ENCODE data around the gene C20orf204.

The C20orf204 gene

GRCh38 chr20:64023361-64024140 lies 12.4 kb upstream of the C20orf204 start:
- Mint-ChIP-seq H3K27me3 (no peaks in the 10 kb centered on the region), H3K9me3 (no peaks in the 10 kb centered on the region), H3K4me1 (peaks cover 23% of the 10 kb centered on the region), H3K4me3 (no peak overlapping the region), H3K36me3 (peaks cover 27% of the 10 kb centered on the region), H3K27ac (no peak overlapping the region)

- H3K4me3 Mint-ChIP-seq = no peak overlapping the region
- H3K27me3 Mint-ChIP-seq = no peaks in the 10 kb centered on the region
- H3K27ac Mint-ChIP-seq = no peak overlapping the region
- peaks cover 23% of the 10 kb centered on the region for H3K4me1 Mint-ChIP-seq
- H3K9me3 Mint-ChIP-seq = no peaks in the 10 kb centered on the region
- H3K36me3 Mint-ChIP-seq = peaks cover 21% of the 10 kb centered on the region
Measured at GRCh38 chr20:64024141-64024990, 11.6 kb upstream of the C20orf204 start.

- Mint-ChIP-seq H3K4me3 (no peak overlapping the region), H3K27me3 (no peaks in the 10 kb centered on the region), H3K9me3 (no peaks in the 10 kb centered on the region), H3K36me3 (peaks cover 16% of the 10 kb centered on the region), H3K4me1 (peaks cover 17% of the 10 kb centered on the region), H3K27ac (no peak overlapping the region)
Measured at GRCh38 chr20:64025101-64025825, 10.7 kb upstream of the C20orf204 start.

GRCh38 chr20:64025826-64026412 lies 10.1 kb upstream of the C20orf204 start:
- Mint-ChIP-seq H3K4me1 (peaks cover 17% of the 10 kb centered on the region), H3K27ac (no peak overlapping the region), H3K27me3 (no peaks in the 10 kb centered on the region), H3K36me3 (peaks cover 16% of the 10 kb centered on the region), H3K9me3 (no peaks in the 10 kb centered on the region), H3K4me3 (no peak overlapping the region)

GRCh38 chr20:64027981-64028685 lies 7.8 kb upstream of the C20orf204 start:
- Mint-ChIP-seq H3K4me3 (no peak overlapping the region), H3K9me3 (no peaks in the 10 kb centered on the region), H3K27me3 (no peaks in the 10 kb centered on the region), H3K36me3 (peaks cover 12% of the 10 kb centered on the region), H3K27ac (peak overlapping the region; percentile 30), H3K4me1 (peaks cover 7% of the 10 kb centered on the region)

GRCh38 chr20:64029293-64030117 lies 6.5 kb upstream of the C20orf204 start:
- H3K4me3 Mint-ChIP-seq = no peak overlapping the region
- H3K27me3 Mint-ChIP-seq = no peaks in the 10 kb centered on the region
- H3K4me1 Mint-ChIP-seq = peaks cover 11% of the 10 kb centered on the region
- H3K27ac Mint-ChIP-seq = no peak overlapping the region
- peaks cover 8% of the 10 kb centered on the region for H3K36me3 Mint-ChIP-seq
- no peaks in the 10 kb centered on the region for H3K9me3 Mint-ChIP-seq

GRCh38 chr20:64030371-64031134 lies 5.4 kb upstream of the C20orf204 start:
- H3K27me3 Mint-ChIP-seq = no peaks in the 10 kb centered on the region
- H3K4me1 Mint-ChIP-seq = peaks cover 21% of the 10 kb centered on the region
- H3K9me3 Mint-ChIP-seq = no peaks in the 10 kb centered on the region
- no peak overlapping the region for H3K4me3 Mint-ChIP-seq
- H3K36me3 Mint-ChIP-seq = peaks cover 5% of the 10 kb centered on the region
- H3K27ac Mint-ChIP-seq = peak overlapping the region; percentile 59

- Mint-ChIP-seq H3K36me3 (peaks cover 4% of the 10 kb centered on the region), H3K27me3 (no peaks in the 10 kb centered on the region), H3K9me3 (no peaks in the 10 kb centered on the region), H3K4me1 (peaks cover 22% of the 10 kb centered on the region), H3K27ac (no peak overlapping the region), H3K4me3 (no peak overlapping the region)
Measured at GRCh38 chr20:64031822-64032314, 4.1 kb upstream of the C20orf204 start.

- Mint-ChIP-seq H3K9me3 (no peaks in the 10 kb centered on the region), H3K4me3 (no peak overlapping the region), H3K27ac (no peak overlapping the region)
Measured at GRCh38 chr20:64032706-64033624, 3.0 kb upstream of the C20orf204 start.

GRCh38 chr20:64033981-64034493 lies 1.9 kb upstream of the C20orf204 start:
- peak overlapping the region; percentile 51 for H3K27ac Mint-ChIP-seq
- peaks cover 33% of the 10 kb centered on the region for H3K4me1 Mint-ChIP-seq
- no peaks in the 10 kb centered on the region for H3K27me3 Mint-ChIP-seq
- H3K4me3 Mint-ChIP-seq = no peak overlapping the region
- H3K9me3 Mint-ChIP-seq = no peaks in the 10 kb centered on the region
- H3K36me3 Mint-ChIP-seq = peaks cover 2% of the 10 kb centered on the region

More at GRCh38 chr20:64032706-64033624, 3.0 kb upstream of the C20orf204 start:
- peaks cover 2% of the 10 kb centered on the region for H3K36me3 Mint-ChIP-seq
- no peaks in the 10 kb centered on the region for H3K27me3 Mint-ChIP-seq
- peaks cover 33% of the 10 kb centered on the region for H3K4me1 Mint-ChIP-seq

GRCh38 chr20:64035066-64035932 lies 683 bp upstream of the C20orf204 start:
- H3K4me3 Mint-ChIP-seq = peak overlapping the region; percentile 67
- no peaks in the 10 kb centered on the region for H3K27me3 Mint-ChIP-seq
- peaks cover 43% of the 10 kb centered on the region for H3K4me1 Mint-ChIP-seq
- no peaks in the 10 kb centered on the region for H3K9me3 Mint-ChIP-seq
- H3K27ac Mint-ChIP-seq = peak overlapping the region; percentile 92
- H3K36me3 Mint-ChIP-seq = peaks cover 2% of the 10 kb centered on the region
